Thoracic aorta (tissue), 2 donors: Measurements from ENCODE around the gene LGALS9. TPM values are rescaled to one million over a fixed set of nuclear protein-coding genes. Genes with fewer than 3 reads are reported as not detected.
"Not testable (repeated sequence)": the region's sequence is repeated elsewhere in the genome, so short reads cannot be mapped to it uniquely, and the experiment has no call there.

ENCODE experiments used
- ATAC-seq: fragments of 150-250 bp; one replicate; pipeline ENCODE4 v1.8.0; 2017; ENCODE audit warnings: low read depth; ENCODE audit not compliant: insufficient number of reproducible peaks, low FRiP score
- DNase-seq: peaks from one replicate; pipeline ENCODE4 v3.0.0-alpha.2; 2020; ENCODE audit warnings: low spot score
- H3K27ac ChIP-seq, 2 donors: fragments of 200-600 bp; sonication (generic); 1 replicate in 1 of 2; 2 replicates in 1 of 2; pipeline ENCODE4 v1.5.1; 2016; ENCODE audit warnings: mild to moderate bottlenecking in 2 of 2, moderate library complexity in 2 of 2
- H3K27me3 ChIP-seq: fragments of 200-600 bp; sonication (generic); replicated peaks from 2 replicates; pipeline ENCODE4 v1.6.0; 2016; ENCODE audit warnings: mild to moderate bottlenecking; ENCODE audit not compliant: insufficient read depth
- H3K36me3 ChIP-seq: fragments of 200-600 bp; sonication (generic); one replicate; pipeline ENCODE4 v1.5.1; 2016
- H3K4me1 ChIP-seq, 2 donors: fragments of 200-600 bp; sonication (generic); 1 replicate in 1 of 2; 2 replicates in 1 of 2; pipeline versions ENCODE4 v1.5.1 to v1.6.0; 2016; ENCODE audit warnings: low read depth in 2 of 2, mild to moderate bottlenecking in 1 of 2; ENCODE audit not compliant: control insufficient read depth in 1 of 2
- H3K4me3 ChIP-seq: fragments of 200-600 bp; sonication (generic); 2 replicates; pipeline ENCODE4 v1.5.1; 2016; ENCODE audit warnings: mild to moderate bottlenecking
- H3K9me3 ChIP-seq: fragments of 200-600 bp; sonication (generic); 2 replicates; pipeline ENCODE4 v1.5.1; 2016
- total RNA-seq, 2 donors: library from RNA; depleted of rRNA; stranded (reverse); fragments of >200 nt; gene quantifications; one replicate each; pipeline versions ENCODE4 v1.1.0 to v1.2.3, GENCODE V29; 2016
- TF ChIP-seq, protein P1 (sequence below): fragments of 200-600 bp; sonication (generic); IDR thresholded peaks from one replicate; pipeline ENCODE4 v1.5.1; 2019; ENCODE audit warnings: antibody characterized with exemption

LGALS9 gene
- total RNA-seq, 2 donors from 2014 or later, result 34.8 to 77.4 TPM

DNA sequence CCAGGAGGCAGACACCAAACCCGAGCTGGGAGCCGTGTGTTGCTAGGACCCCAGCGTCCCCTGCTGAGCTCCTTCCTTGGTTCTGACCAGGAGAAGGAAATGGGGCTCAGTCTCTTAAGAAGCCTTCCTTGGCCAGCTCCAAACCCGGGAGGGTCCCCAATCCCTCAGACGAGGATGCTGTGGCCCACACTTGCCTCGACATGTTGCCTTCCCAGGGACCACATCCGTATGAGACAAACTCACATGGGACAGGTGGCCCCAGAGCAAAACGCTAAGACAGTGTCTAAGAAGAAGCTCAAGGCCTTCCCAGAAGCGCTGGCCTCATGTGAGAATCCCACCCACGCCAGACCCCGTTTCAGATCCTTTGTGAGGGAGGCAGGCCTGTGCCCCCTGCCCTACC, 19.8 kb downstream of the LGALS9 start:
- DNase-seq, result no peak
- H3K36me3 ChIP-seq, result no peaks in the 10 kb centered on the region
- peaks cover 0 to 13% of the 10 kb centered on the region in 2 donors for H3K4me1 ChIP-seq
- H3K27ac ChIP-seq, result no peak overlapping the region
- no peaks in the 10 kb centered on the region for H3K27me3 ChIP-seq
- TF ChIP-seq, protein P1, sequence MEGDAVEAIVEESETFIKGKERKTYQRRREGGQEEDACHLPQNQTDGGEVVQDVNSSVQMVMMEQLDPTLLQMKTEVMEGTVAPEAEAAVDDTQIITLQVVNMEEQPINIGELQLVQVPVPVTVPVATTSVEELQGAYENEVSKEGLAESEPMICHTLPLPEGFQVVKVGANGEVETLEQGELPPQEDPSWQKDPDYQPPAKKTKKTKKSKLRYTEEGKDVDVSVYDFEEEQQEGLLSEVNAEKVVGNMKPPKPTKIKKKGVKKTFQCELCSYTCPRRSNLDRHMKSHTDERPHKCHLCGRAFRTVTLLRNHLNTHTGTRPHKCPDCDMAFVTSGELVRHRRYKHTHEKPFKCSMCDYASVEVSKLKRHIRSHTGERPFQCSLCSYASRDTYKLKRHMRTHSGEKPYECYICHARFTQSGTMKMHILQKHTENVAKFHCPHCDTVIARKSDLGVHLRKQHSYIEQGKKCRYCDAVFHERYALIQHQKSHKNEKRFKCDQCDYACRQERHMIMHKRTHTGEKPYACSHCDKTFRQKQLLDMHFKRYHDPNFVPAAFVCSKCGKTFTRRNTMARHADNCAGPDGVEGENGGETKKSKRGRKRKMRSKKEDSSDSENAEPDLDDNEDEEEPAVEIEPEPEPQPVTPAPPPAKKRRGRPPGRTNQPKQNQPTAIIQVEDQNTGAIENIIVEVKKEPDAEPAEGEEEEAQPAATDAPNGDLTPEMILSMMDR, result no peak
- no peaks in the 10 kb centered on the region for H3K9me3 ChIP-seq
- ATAC-seq, result no peak
- no peak overlapping the region for H3K4me3 ChIP-seq

GRCh38 chr17:27651411-27652345, 20.7 kb downstream of the LGALS9 start:
- no peak overlapping the region for H3K4me3 ChIP-seq
- no peak for ATAC-seq
- H3K4me1 ChIP-seq, result peaks cover 0 to 13% of the 10 kb centered on the region in 2 donors
- H3K27ac ChIP-seq, result no peak overlapping the region
- no peaks in the 10 kb centered on the region for H3K9me3 ChIP-seq
- TF ChIP-seq, protein P1, result peak; percentile 96
- H3K36me3 ChIP-seq, result no peaks in the 10 kb centered on the region
- DNase-seq, result no peak
- no peaks in the 10 kb centered on the region for H3K27me3 ChIP-seq

DNA sequence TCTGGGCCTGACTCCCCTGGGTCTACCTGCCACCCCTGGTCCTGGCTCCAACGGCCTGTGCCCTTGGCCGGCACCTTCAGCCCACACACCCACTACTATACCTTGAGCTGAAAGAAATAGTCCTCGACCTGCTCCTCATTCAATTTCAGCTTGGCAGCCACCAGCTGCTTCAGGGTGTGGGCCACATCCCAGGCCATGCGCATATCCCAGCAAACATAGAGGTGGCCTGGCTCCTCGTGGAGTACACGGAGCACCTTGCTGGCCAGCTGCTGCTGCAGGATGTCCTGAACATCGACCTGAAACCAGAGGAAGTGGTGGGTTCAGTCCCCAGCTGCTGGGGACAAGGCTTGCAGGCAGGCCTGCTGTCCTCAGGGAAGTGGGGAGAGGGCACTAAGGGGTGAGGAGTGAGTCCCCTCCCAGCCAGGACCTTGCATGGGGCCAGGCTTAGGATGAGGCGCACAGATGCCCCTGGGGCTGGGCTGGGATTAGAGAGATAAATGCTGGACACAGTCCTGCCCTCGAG, 22.5 kb downstream of the LGALS9 start:
- H3K27me3 ChIP-seq, DNase-seq, H3K9me3 ChIP-seq, H3K27ac ChIP-seq, H3K4me3 ChIP-seq, H3K36me3 ChIP-seq, ATAC-seq: not testable (repeated sequence)
- peaks cover 0 to 13% of the 10 kb centered on the region in 2 donors for H3K4me1 ChIP-seq

DNA sequence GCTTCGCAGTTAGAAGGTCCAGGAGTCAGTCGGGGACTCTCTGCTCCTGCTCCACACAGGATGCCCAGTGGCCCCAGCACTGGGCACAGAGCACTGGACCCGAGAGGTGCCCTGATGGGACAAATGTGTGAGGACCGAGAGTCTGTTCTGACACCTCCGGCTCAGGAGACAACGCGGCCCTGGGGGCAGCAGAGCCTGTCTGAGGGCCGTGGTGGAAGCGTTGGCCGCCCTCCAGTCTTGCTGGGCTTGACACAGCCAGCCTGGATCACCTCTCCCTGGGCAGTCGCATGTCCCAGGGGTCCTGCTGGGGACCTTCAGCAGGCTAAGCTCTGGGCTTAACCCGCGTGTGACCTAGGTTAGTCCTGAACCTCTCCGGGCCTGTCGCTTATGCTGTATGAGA, 23.1 kb downstream of the LGALS9 start:
- Histone ChIP-seq H3K27me3 (no peaks in the 10 kb centered on the region), H3K9me3 (no peaks in the 10 kb centered on the region), H3K36me3 (no peaks in the 10 kb centered on the region), H3K4me3 (no peak overlapping the region), H3K4me1 (peaks cover 0 to 10% of the 10 kb centered on the region in 2 donors), H3K27ac (no peak overlapping the region)
- TF ChIP-seq, protein P1, result no peak
- ATAC-seq, result no peak
- no peak for DNase-seq

- TF ChIP-seq, protein P1, result peak; percentile 92
- H3K4me1 ChIP-seq, result peaks cover 0 to 3% of the 10 kb centered on the region in 2 donors
- H3K27me3 ChIP-seq, result no peaks in the 10 kb centered on the region
- no peaks in the 10 kb centered on the region for H3K9me3 ChIP-seq
- DNase-seq (peak; percentile 23), ATAC-seq (no peak)
- no peaks in the 10 kb centered on the region for H3K36me3 ChIP-seq
- H3K4me3 ChIP-seq, result no peak overlapping the region
- no peak overlapping the region for H3K27ac ChIP-seq
Observed at GRCh38 chr17:27654654-27655524, 23.9 kb downstream of the LGALS9 start.

GRCh38 chr17:27655525-27656111, 24.6 kb downstream of the LGALS9 start:
- not testable (repeated sequence) for H3K27ac ChIP-seq, H3K9me3 ChIP-seq, H3K27me3 ChIP-seq, H3K4me3 ChIP-seq, H3K4me1 ChIP-seq, H3K36me3 ChIP-seq, DNase-seq, ATAC-seq

DNA sequence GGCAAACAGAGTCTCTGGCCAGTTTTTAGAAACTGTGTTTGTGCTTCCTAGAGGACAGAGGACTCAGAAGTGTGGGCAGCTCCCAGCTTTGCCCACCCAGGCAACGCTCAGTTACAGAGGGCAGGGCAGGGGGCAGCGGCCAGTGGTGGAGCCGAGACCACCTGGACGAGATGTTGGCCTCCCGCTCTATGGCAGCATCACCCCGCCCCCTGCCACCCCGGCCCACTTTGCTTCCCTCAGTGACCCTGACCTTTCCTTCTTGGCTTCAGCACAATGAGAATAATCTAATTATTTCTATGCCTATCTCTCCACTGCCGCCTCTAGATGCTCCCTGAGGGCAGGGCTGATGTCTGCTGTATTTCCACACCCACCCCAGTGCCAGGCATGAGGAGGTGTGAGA, 25.6 kb downstream of the LGALS9 start:
- H3K36me3 ChIP-seq, result not testable (repeated sequence)

More for the DNA sequence above, 25.6 kb downstream of the LGALS9 start:
- ATAC-seq, H3K27ac ChIP-seq, H3K4me1 ChIP-seq, H3K27me3 ChIP-seq, DNase-seq, H3K9me3 ChIP-seq, H3K4me3 ChIP-seq: not testable (repeated sequence)
